Breast epithelium (tissue), 4 donors: ENCODE measurements around the gene AFP. TPM values are rescaled to one million over a fixed set of nuclear protein-coding genes. Genes with fewer than 3 reads are reported as not detected.

ENCODE experiments used
- DNase-seq, 2 donors: peaks; one replicate each; pipeline ENCODE4 v3.0.0-alpha.2; 2019; ENCODE audit warnings: low spot score in 2 of 2
- H3K27ac ChIP-seq, 2 donors: fragments of 200-600 bp; sonication (generic) in 1 of 2; one replicate each; pipeline ENCODE4 v1.5.1; 2016 to 2019; ENCODE audit warnings: mild to moderate bottlenecking in 1 of 2
- H3K27me3 ChIP-seq, 2 donors: fragments of 200-600 bp; sonication (generic) in 1 of 2; one replicate each; pipeline versions ENCODE4 v1.5.1 to v1.6.0; 2017 to 2019; ENCODE audit warnings: control low read depth in 1 of 2, mild to moderate bottlenecking in 1 of 2
- H3K36me3 ChIP-seq: fragments of 200-600 bp; one replicate; pipeline ENCODE4 v1.5.1; 2019
- H3K4me1 ChIP-seq, 2 donors: fragments of 200-600 bp; sonication (generic); one replicate each; pipeline ENCODE4 v1.5.1; 2016 to 2019; ENCODE audit warnings: control low read depth in 1 of 2
- H3K4me3 ChIP-seq, 3 donors: fragments of 200-600 bp; sonication (generic); 1 replicate in 2 of 3; 2 replicates in 1 of 3; pipeline ENCODE4 v1.5.1; 2016 to 2019; ENCODE audit warnings: mild to moderate bottlenecking in 3 of 3, moderate library complexity in 2 of 3
- H3K9me3 ChIP-seq, 2 donors: fragments of 200-600 bp; sonication (generic) in 1 of 2; one replicate each; pipeline ENCODE4 v1.5.1; 2016 to 2019; ENCODE audit warnings: control low read depth in 1 of 2
- CTCF ChIP-seq, 3 donors: fragments of 450-650 bp; IDR thresholded peaks; one replicate each; pipeline ENCODE4 v1.5.1; 2016 to 2017; ENCODE audit warnings: antibody characterized with exemption in 3 of 3, mild to moderate bottlenecking in 3 of 3, moderate library complexity in 3 of 3
- POLR2A ChIP-seq: fragments of 450-650 bp; IDR thresholded peaks from one replicate; pipeline ENCODE4 v1.6.1; 2016; ENCODE audit warnings: antibody characterized with exemption, mild to moderate bottlenecking, moderate library complexity
- POLR2AphosphoS5 ChIP-seq, 3 donors: sonication (generic); formaldehyde crosslinking; IDR thresholded peaks; one replicate each; pipeline ENCODE4 v1.6.1; 2017; ENCODE audit warnings: antibody characterized with exemption in 3 of 3
- intact Hi-C: fragments of 100-400 bp; cut with DNase I; formaldehyde crosslinking; loops from one replicate; pipeline ENCODE4 v1.15.1; 2023; ENCODE audit warnings: low total_unique reads
- total RNA-seq, 3 donors: library from RNA; depleted of rRNA; stranded (reverse); fragments of >200 nt; gene quantifications; one replicate each; pipeline ENCODE4 v1.1.0, GENCODE V29; 2016

AFP gene
- total RNA-seq, 3 donors from 2014 or later: 3.2 TPM; not detected in 2

GRCh38 chr4:73419106-73420038 lies 16.6 kb upstream of the AFP start:
- H3K27me3 ChIP-seq: no peaks in the 10 kb centered on the region
- DNase-seq: no peak
- H3K9me3 ChIP-seq: no peaks in the 10 kb centered on the region
- no peaks in the 10 kb centered on the region for H3K36me3 ChIP-seq
- TF ChIP-seq POLR2A (no peak), POLR2AphosphoS5 (IDR thresholded peaks at IDR 0.05) (no peak), CTCF (IDR thresholded peaks at IDR 0.05) (no peak)
- intact Hi-C loops: no loop called here
- H3K4me1 ChIP-seq: no peaks in the 10 kb centered on the region
- H3K4me3 ChIP-seq: no peak overlapping the region
- H3K27ac ChIP-seq: no peak overlapping the region

GRCh38 chr4:73420615-73421014 lies 15.4 kb upstream of the AFP start:
- intact Hi-C loops: no loop called here
- TF ChIP-seq POLR2AphosphoS5 (IDR thresholded peaks at IDR 0.05): no peak
- no peak for TF ChIP-seq POLR2A
- no peak for TF ChIP-seq CTCF (IDR thresholded peaks at IDR 0.05)
- Histone ChIP-seq H3K4me3 (no peak overlapping the region), H3K4me1 (no peaks in the 10 kb centered on the region), H3K27me3 (no peaks in the 10 kb centered on the region), H3K36me3 (no peaks in the 10 kb centered on the region), H3K9me3 (no peaks in the 10 kb centered on the region), H3K27ac (no peak overlapping the region)
- DNase-seq: no peak

GRCh38 chr4:73421708-73422457 lies 14.1 kb upstream of the AFP start:
- no peak for DNase-seq
- Histone ChIP-seq H3K36me3 (no peaks in the 10 kb centered on the region), H3K9me3 (no peaks in the 10 kb centered on the region), H3K27ac (no peak overlapping the region), H3K27me3 (no peaks in the 10 kb centered on the region), H3K4me1 (no peaks in the 10 kb centered on the region), H3K4me3 (no peak overlapping the region)
- intact Hi-C loops: no loop called here
- no peak for TF ChIP-seq CTCF (IDR thresholded peaks at IDR 0.05)
- TF ChIP-seq POLR2A: no peak
- TF ChIP-seq POLR2AphosphoS5 (IDR thresholded peaks at IDR 0.05): no peak

GRCh38 chr4:73422458-73422752 lies 13.6 kb upstream of the AFP start:
- H3K36me3 ChIP-seq: no peaks in the 10 kb centered on the region
- H3K27me3 ChIP-seq: no peaks in the 10 kb centered on the region
- H3K4me3 ChIP-seq: no peak overlapping the region
- H3K27ac ChIP-seq: no peak overlapping the region
- H3K4me1 ChIP-seq: no peaks in the 10 kb centered on the region
- intact Hi-C loops: no loop called here
- TF ChIP-seq POLR2AphosphoS5 (IDR thresholded peaks at IDR 0.05) (no peak), CTCF (IDR thresholded peaks at IDR 0.05) (no peak), POLR2A (no peak)
- H3K9me3 ChIP-seq: no peaks in the 10 kb centered on the region
- no peak for DNase-seq

GRCh38 chr4:73423184-73423583 lies 12.8 kb upstream of the AFP start:
- Histone ChIP-seq H3K4me1 (no peaks in the 10 kb centered on the region), H3K27me3 (no peaks in the 10 kb centered on the region), H3K4me3 (no peak overlapping the region), H3K36me3 (no peaks in the 10 kb centered on the region), H3K9me3 (no peaks in the 10 kb centered on the region), H3K27ac (no peak overlapping the region)
- TF ChIP-seq POLR2AphosphoS5 (IDR thresholded peaks at IDR 0.05) (no peak), CTCF (IDR thresholded peaks at IDR 0.05) (no peak), POLR2A (no peak)
- no peak for DNase-seq
- intact Hi-C loops: no loop called here
